Fibroblast of lung (primary cell): Measurements from ENCODE around the gene DCUN1D1. TPM values are rescaled to one million over a fixed set of nuclear protein-coding genes. Genes with fewer than 3 reads are reported as not detected.
A peak's percentile ranks its signal among the peaks of the same experiment; 100 is the strongest.

Experiments used
- DNase-seq, 2 donors: peaks; one replicate each; pipeline versions ENCODE4 v3.0.0 to v3.0.0-alpha.2; 2010; ENCODE audit warnings: low read depth in 2 of 2
- H2AFZ ChIP-seq: 2 replicates; pipeline ENCODE4 v1.5.1; 2012; ENCODE audit warnings: low read length, control low read depth, inconsistent platforms
- H3K27ac ChIP-seq: 2 replicates; pipeline ENCODE4 v1.5.1; 2011; ENCODE audit warnings: low read length, control low read depth; ENCODE audit not compliant: insufficient read depth
- H3K27me3 ChIP-seq: 2 replicates; pipeline ENCODE4 v1.5.1; 2011; ENCODE audit warnings: mild to moderate bottlenecking, low read length; ENCODE audit not compliant: control insufficient read depth, insufficient read depth
- H3K36me3 ChIP-seq: 2 replicates; pipeline ENCODE4 v1.5.1; 2011; ENCODE audit warnings: low read length; ENCODE audit not compliant: control insufficient read depth, insufficient read depth
- H3K4me1 ChIP-seq: 2 replicates; pipeline ENCODE4 v1.5.1; 2011; ENCODE audit warnings: low read length; ENCODE audit not compliant: control insufficient read depth, insufficient read depth; ENCODE audit errors: extremely low read depth
- H3K4me2 ChIP-seq: 2 replicates; pipeline ENCODE4 v1.5.1; 2011; ENCODE audit warnings: low read length, control low read depth; ENCODE audit not compliant: insufficient read depth; ENCODE audit errors: extremely low read depth
- H3K4me3 ChIP-seq, 4 experiments: fragments of 200-600 bp in 1 of 4; sonication (generic) in 1 of 4; replicated peaks in 1 of 4; 2 replicates each; pipeline ENCODE4 v1.5.1; 2011 to 2016; ENCODE audit warnings: low read length in 4 of 4, low read depth in 3 of 4, mild to moderate bottlenecking in 3 of 4, control low read depth in 2 of 4, inconsistent platforms in 1 of 4, mixed read lengths in 1 of 4; ENCODE audit not compliant: insufficient read depth in 1 of 4; ENCODE audit errors: control extremely low read depth in 1 of 4
- H3K79me2 ChIP-seq: 2 replicates; pipeline ENCODE4 v1.5.1; 2012; ENCODE audit warnings: mild to moderate bottlenecking, low read length, inconsistent platforms; ENCODE audit not compliant: control insufficient read depth, insufficient read depth
- H3K9ac ChIP-seq: 2 replicates; pipeline ENCODE4 v1.5.1; 2011; ENCODE audit warnings: mild to moderate bottlenecking, low read length, control low read depth; ENCODE audit not compliant: insufficient read depth
- H3K9me3 ChIP-seq: 2 replicates; pipeline ENCODE4 v1.5.1; 2012; ENCODE audit warnings: low read depth, low read length; ENCODE audit not compliant: control insufficient read depth, insufficient read depth
- H4K20me1 ChIP-seq: 2 replicates; pipeline ENCODE4 v1.5.1; 2011; ENCODE audit warnings: low read length; ENCODE audit not compliant: control insufficient read depth, insufficient read depth; ENCODE audit errors: extremely low read depth
- CTCF ChIP-seq, 2 donors: IDR thresholded peaks in 1 of 2; conservative IDR thresholded peaks in 1 of 2; 1 replicate in 1 of 2; 2 replicates in 1 of 2; pipeline ENCODE4 v1.5.1; 2011 to 2012; ENCODE audit warnings: low read length in 2 of 2, control low read depth in 1 of 2, inconsistent platforms in 1 of 2, low read depth in 1 of 2, mild to moderate bottlenecking in 1 of 2
- EZH2 ChIP-seq: IDR thresholded peaks from 2 replicates; pipeline ENCODE4 v1.5.1; 2012; ENCODE audit warnings: low read length, control low read depth, mild to moderate bottlenecking; ENCODE audit errors: missing control alignments
- polyA plus RNA-seq, 2 donors: library from polyadenylated mRNA; depleted of rRNA in 1 of 2; stranded (reverse) in 1 of 2; unstranded in 1 of 2; fragments of >200 nt; gene quantifications; 2 replicates each; pipeline ENCODE4 v1.2.1, GENCODE V29; 2011 to 2012; ENCODE audit warnings: missing spikeins in 1 of 2
- total RNA-seq: library from RNA; depleted of rRNA; stranded (reverse); fragments of >200 nt; gene quantifications from 2 replicates; pipeline ENCODE4 v1.2.1, GENCODE V29; 2014

DCUN1D1 gene
- total and polyA plus RNA-seq, 2 donors (not counting 1 experiment from before 2014, with no cell fraction given), result 26.6 to 31.0 TPM

- H3K79me2 ChIP-seq, result no peaks in the 10 kb centered on the region
- H3K9me3 ChIP-seq, result no peaks in the 10 kb centered on the region
- H2AFZ ChIP-seq, result no peak overlapping the region
- no peak overlapping the region for H3K4me2 ChIP-seq
- H3K36me3 ChIP-seq, result no peaks in the 10 kb centered on the region
- no peaks in the 10 kb centered on the region for H4K20me1 ChIP-seq
- H3K4me3 ChIP-seq, result no peak overlapping the region
- H3K27ac ChIP-seq, result no peak overlapping the region
- no peak for TF ChIP-seq EZH2
- TF ChIP-seq CTCF (conservative IDR thresholded peaks at IDR 0.05 in 1 of 2, IDR thresholded peaks at IDR 0.05 in 1 of 2; ENCODE audit: low read depth in 1 of 2, low read length in 2 of 2), result no peak
- H3K27me3 ChIP-seq, result no peaks in the 10 kb centered on the region
- peak; percentile 13 to 64 for DNase-seq
- no peak overlapping the region for H3K9ac ChIP-seq
- no peaks in the 10 kb centered on the region for H3K4me1 ChIP-seq
Measured at GRCh38 chr3:182908471-182908870, 71.9 kb downstream of the DCUN1D1 start.

GRCh38 chr3:182906036-182906435, 74.3 kb downstream of the DCUN1D1 start:
- no peaks in the 10 kb centered on the region for H3K79me2 ChIP-seq
- no peaks in the 10 kb centered on the region for H3K9me3 ChIP-seq
- H3K27ac ChIP-seq, result no peak overlapping the region
- no peaks in the 10 kb centered on the region for H3K27me3 ChIP-seq
- H2AFZ ChIP-seq, result no peak overlapping the region
- no peak overlapping the region for H3K4me3 ChIP-seq
- DNase-seq, result no peak
- H3K4me2 ChIP-seq, result no peak overlapping the region
- H3K4me1 ChIP-seq, result no peaks in the 10 kb centered on the region
- H3K9ac ChIP-seq, result no peak overlapping the region
- H3K36me3 ChIP-seq, result no peaks in the 10 kb centered on the region
- TF ChIP-seq EZH2, result no peak
- no peak for TF ChIP-seq CTCF (conservative IDR thresholded peaks at IDR 0.05 in 1 of 2, IDR thresholded peaks at IDR 0.05 in 1 of 2; ENCODE audit: low read depth in 1 of 2, low read length in 2 of 2)
- no peaks in the 10 kb centered on the region for H4K20me1 ChIP-seq

GRCh38 chr3:182905623-182906022, 74.7 kb downstream of the DCUN1D1 start:
- Histone ChIP-seq H3K9me3 (no peaks in the 10 kb centered on the region), H3K9ac (no peak overlapping the region), H3K79me2 (no peaks in the 10 kb centered on the region), H3K36me3 (no peaks in the 10 kb centered on the region), H2AFZ (no peak overlapping the region), H3K4me1 (no peaks in the 10 kb centered on the region), H3K27ac (no peak overlapping the region), H3K27me3 (no peaks in the 10 kb centered on the region), H3K4me3 (no peak overlapping the region), H4K20me1 (no peaks in the 10 kb centered on the region), H3K4me2 (no peak overlapping the region)
- no peak for TF ChIP-seq CTCF (conservative IDR thresholded peaks at IDR 0.05 in 1 of 2, IDR thresholded peaks at IDR 0.05 in 1 of 2; ENCODE audit: low read depth in 1 of 2, low read length in 2 of 2)
- TF ChIP-seq EZH2, result no peak
- no peak for DNase-seq
